ENCODE measurements around the gene BRAT1.

The BRAT1 gene

DNA sequence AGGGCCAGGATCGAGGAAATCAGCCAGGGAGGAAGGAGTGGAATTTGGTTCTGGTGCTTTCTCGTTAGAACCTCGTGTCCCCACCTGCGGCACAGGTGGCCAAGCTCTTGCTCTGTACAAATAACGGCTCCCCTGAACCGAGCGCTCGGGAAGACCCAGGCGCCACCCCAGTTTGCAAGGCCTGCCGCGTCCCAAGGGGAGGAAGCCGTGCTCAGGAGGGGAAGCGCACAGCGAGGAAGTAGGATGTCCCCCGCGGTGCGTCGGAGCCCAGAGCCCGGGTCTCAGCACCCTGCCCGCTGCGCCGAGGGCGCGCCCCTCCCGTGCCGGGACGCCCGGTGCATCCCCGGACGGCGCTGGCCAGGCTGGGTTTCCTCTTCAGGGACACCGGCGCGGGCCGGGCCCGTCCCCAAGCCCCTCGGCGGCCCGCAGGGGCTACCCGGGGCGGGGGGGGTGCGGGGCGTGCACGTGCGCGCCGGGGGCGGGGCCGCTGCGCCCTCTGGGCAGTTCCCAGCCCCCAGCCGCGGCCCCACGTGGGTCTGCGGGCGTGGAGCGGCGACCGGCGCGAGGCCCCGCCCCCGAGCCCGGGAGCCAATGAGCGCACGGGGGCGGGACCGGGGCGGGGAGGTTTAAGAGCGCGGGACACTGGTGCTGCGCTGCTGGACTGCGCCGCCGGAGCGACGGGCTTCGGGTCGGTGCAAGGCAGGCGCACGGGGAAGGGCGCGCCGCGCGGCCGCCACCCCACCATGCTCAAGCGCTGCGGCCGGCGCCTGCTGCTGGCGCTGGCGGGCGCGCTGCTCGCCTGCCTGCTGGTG lies 36.0 kb downstream of the BRAT1 start, which contains the start of gene LFNG:
TSS of gene LFNG (plus strand) at position 656 of the 812 bp plus-strand sequence. CDS start at position 744, 88 bp downstream.
- peak; percentile 88 for DNase-seq (ENCODE audit: low read depth)
- no peak for TF ChIP-seq CTCF (IDR thresholded peaks at IDR 0.05; ENCODE audit: low read length, missing control alignments)
- H3K4me3 ChIP-seq (replicated peaks; ENCODE audit: low read depth, low read length): peak within 1 kb of the TSS; percentile 53

GRCh38 chr7:2518737-2519118 lies 36.6 kb downstream of the BRAT1 start:
- peak overlapping the region; percentile 40 for H3K4me3 ChIP-seq (replicated peaks; ENCODE audit: low read depth, low read length)
- no peak for DNase-seq (ENCODE audit: low read depth)
- no peak for TF ChIP-seq CTCF (IDR thresholded peaks at IDR 0.05; ENCODE audit: low read length, missing control alignments)

- no peak for TF ChIP-seq CTCF (IDR thresholded peaks at IDR 0.05; ENCODE audit: low read length, missing control alignments)
- DNase-seq (ENCODE audit: low read depth): no peak
Observed at GRCh38 chr7:2517678-2518507, 37.4 kb downstream of the BRAT1 start.

GRCh38 chr7:2517026-2517425 lies 38.3 kb downstream of the BRAT1 start:
- no peak for TF ChIP-seq CTCF (IDR thresholded peaks at IDR 0.05; ENCODE audit: low read length, missing control alignments)
- no peak overlapping the region for H3K4me3 ChIP-seq (replicated peaks; ENCODE audit: low read depth, low read length)
- peak; percentile 75 for DNase-seq (ENCODE audit: low read depth)

More at GRCh38 chr7:2517678-2518507, 37.4 kb downstream of the BRAT1 start:
- no peak overlapping the region for H3K4me3 ChIP-seq (replicated peaks; ENCODE audit: low read depth, low read length)

DNA sequence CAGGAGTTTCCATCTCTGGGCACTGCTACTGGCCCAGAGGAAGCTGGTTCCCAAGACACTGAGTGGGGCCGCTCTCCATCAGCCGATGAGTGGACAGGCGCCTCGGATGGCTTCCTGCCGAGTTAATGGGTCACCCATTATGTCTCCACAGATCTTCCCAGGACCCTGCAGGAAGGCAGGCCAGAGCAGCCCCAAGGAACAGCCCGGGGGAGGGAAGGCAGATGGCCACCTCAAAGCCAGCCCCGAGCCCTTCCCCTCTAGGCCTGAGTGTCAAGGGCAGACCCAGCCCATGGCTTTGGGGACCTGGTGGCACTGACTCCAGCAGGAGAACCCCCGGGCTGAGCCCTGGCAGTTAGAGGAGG lies 39.1 kb downstream of the BRAT1 start:
- H3K4me3 ChIP-seq (replicated peaks; ENCODE audit: low read depth, low read length): no peak overlapping the region
- no peak for TF ChIP-seq CTCF (IDR thresholded peaks at IDR 0.05; ENCODE audit: low read length, missing control alignments)
- DNase-seq (ENCODE audit: low read depth): no peak

DNA sequence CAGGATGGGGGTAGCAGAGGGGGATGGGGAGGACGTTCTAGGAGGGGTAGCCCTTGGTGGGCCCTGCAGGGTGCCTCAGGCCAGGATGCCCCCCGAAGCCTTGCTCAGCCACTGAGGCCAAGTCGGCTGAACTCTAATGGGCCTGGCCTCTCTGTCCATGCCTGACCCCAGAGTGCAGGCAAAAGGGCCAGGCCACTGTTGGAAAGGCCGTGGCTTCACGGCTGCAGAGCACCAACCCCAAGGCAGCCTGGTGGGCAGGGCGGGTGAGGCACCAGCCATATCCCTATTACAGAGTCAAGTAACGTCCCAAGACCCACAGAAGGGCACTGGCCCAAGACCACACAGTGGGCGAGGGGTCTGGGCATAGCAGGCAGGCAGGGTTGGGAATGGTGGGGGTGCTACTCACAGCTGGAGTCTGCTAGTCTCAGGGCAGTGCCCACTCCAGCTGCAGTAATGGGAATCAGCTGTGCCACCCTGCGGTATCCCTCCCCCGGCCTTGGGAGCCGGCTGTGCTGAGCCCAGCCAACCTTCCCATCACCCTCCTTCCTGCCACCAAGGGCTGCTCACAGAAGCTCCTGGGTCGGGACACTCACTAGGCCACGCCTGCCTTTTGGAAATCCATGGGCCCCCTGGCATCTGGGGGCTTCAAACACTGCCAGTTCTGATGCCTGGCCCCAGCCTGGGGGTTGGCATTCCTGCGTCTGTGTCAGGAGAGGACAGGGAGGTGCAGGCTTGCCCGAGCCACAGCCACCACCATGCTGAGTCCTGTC lies 39.7 kb downstream of the BRAT1 start:
- no peak for TF ChIP-seq CTCF (IDR thresholded peaks at IDR 0.05; ENCODE audit: low read length, missing control alignments)
- no peak for DNase-seq (ENCODE audit: low read depth)
- H3K4me3 ChIP-seq (replicated peaks; ENCODE audit: low read depth, low read length): no peak overlapping the region
